GM12878 (cell line): ENCODE results near the gene NFYC. TPM values are rescaled to one million over a fixed set of nuclear protein-coding genes. Genes with fewer than 3 reads are reported as not detected.

ENCODE experiments used
- ATAC-seq: fragments of 200-7000 bp; cut with Tn5 transposase; 3 replicates; pipeline ENCODE4 v1.9.1; 2020; ENCODE audit warnings: mild to moderate bottlenecking, moderate library complexity
- BruUV-seq: library from RNA; stranded (reverse); fragments of 400-500 nt; replicated peaks from 2 replicates; lab custom pipeline; 2021; lab: Mats Ljungman, UMichigan
- CTCF ChIA-PET: fragments of 300-600 bp; sonication (Branson Sonifier 250); formaldehyde crosslinking; extraction: SDS; loops from one replicate; lab custom pipeline; 2021; ENCODE audit warnings: inconsistent platforms; lab: Yijun Ruan, JAX
- POLR2A ChIA-PET: fragments of 350-600 bp; formaldehyde crosslinking; extraction: SDS; loops from one replicate; lab custom pipeline; 2021; ENCODE audit warnings: inconsistent platforms; lab: Charles Lee
- RAD21 ChIA-PET: fragments of 300-600 bp; sonication (Branson Sonifier 250); formaldehyde crosslinking; loops from one replicate; lab custom pipeline; 2023; ENCODE audit warnings: antibody characterized with exemption; ENCODE audit not compliant: unreplicated experiment; lab: Charles Lee
- SMC1A ChIA-PET: fragments of 300-600 bp; sonication (Branson Sonifier 250); formaldehyde crosslinking; loops from one replicate; lab custom pipeline; 2023; ENCODE audit not compliant: unreplicated experiment, uncharacterized antibody; lab: Charles Lee
- DNase-seq: peaks from one replicate; pipeline ENCODE4 v3.0.0-alpha.2; 2011; ENCODE audit warnings: low read depth, low spot score
- FAIRE-seq: peaks from 3 replicates; lab custom pipeline; 2011; peaks lifted over from hg19 to GRCh38; lab: Jason Lieb, UNC
- H2AFZ ChIP-seq: 2 replicates; pipeline ENCODE4 v1.6.0; 2011; ENCODE audit warnings: low read depth, low read length, control low read depth; ENCODE audit not compliant: control insufficient read depth
- H3K27ac ChIP-seq: 2 replicates; pipeline ENCODE4 v1.5.1; 2011; ENCODE audit warnings: control low read depth; ENCODE audit not compliant: control insufficient read depth, insufficient read depth
- H3K27me3 ChIP-seq, 2 experiments: replicated peaks in 1 of 2; 2 replicates each; pipeline versions ENCODE4 v1.6.0 to v1.6.1; 2011; ENCODE audit warnings: low read length in 1 of 2; ENCODE audit not compliant: control insufficient read depth in 2 of 2, insufficient read depth in 2 of 2
- H3K36me3 ChIP-seq, 2 experiments: 2 replicates each; pipeline ENCODE4 v1.5.1; 2011; ENCODE audit warnings: low read length in 1 of 2; ENCODE audit not compliant: control insufficient read depth in 2 of 2, insufficient read depth in 2 of 2
- H3K4me1 ChIP-seq: 2 replicates; pipeline ENCODE4 v1.6.1; 2011; ENCODE audit warnings: mild to moderate bottlenecking, low read length, moderate library complexity, mixed read lengths; ENCODE audit not compliant: control insufficient read depth, insufficient read depth
- H3K4me2 ChIP-seq: 2 replicates; pipeline ENCODE4 v1.6.0; 2011; ENCODE audit warnings: control low read depth; ENCODE audit not compliant: control insufficient read depth, insufficient read depth
- H3K4me3 ChIP-seq: fragments of 200-600 bp; sonication (generic); 2 replicates; pipeline ENCODE4 v1.5.1; 2016
- H3K79me2 ChIP-seq: 2 replicates; pipeline ENCODE4 v1.6.0; 2011; ENCODE audit warnings: low read length; ENCODE audit not compliant: control insufficient read depth, insufficient read depth
- H3K9ac ChIP-seq: 2 replicates; pipeline ENCODE4 v1.8.0; 2011; ENCODE audit warnings: low read length, control low read depth, mixed read lengths; ENCODE audit not compliant: control insufficient read depth, insufficient read depth
- H3K9me3 ChIP-seq: replicated peaks from 3 replicates; pipeline ENCODE4 v1.5.1; 2011; ENCODE audit warnings: mild to moderate bottlenecking, low read length; ENCODE audit not compliant: control insufficient read depth, insufficient read depth
- H4K20me1 ChIP-seq: 2 replicates; pipeline ENCODE4 v1.6.0; 2011; ENCODE audit not compliant: control insufficient read depth, insufficient read depth
- BACH1 ChIP-seq: fragments of 450-650 bp; IDR thresholded peaks from 2 replicates; pipeline ENCODE4 v1.6.1; 2017; ENCODE audit warnings: mild to moderate bottlenecking, borderline replicate concordance
- BHLHE40 ChIP-seq, 2 experiments: fragments of 450-650 bp in 1 of 2; IDR thresholded peaks; 2 replicates each; pipeline ENCODE4 v1.6.1; 2011 to 2017; ENCODE audit warnings: low read depth in 2 of 2, borderline replicate concordance in 1 of 2, improper control_type of control experiment in 1 of 2, low read length in 1 of 2, mild to moderate bottlenecking in 1 of 2
- CHD4 ChIP-seq: fragments of 200-600 bp; sonication (generic); IDR thresholded peaks from 2 replicates; pipeline ENCODE4 v1.6.1; 2016; ENCODE audit warnings: mild to moderate bottlenecking
- HCFC1 ChIP-seq: fragments of 150-350 bp; IDR thresholded peaks from 2 replicates; pipeline ENCODE4 v1.6.1; 2014; ENCODE audit warnings: low read length
- HDGF ChIP-seq: fragments of 450-650 bp; IDR thresholded peaks from 2 replicates; pipeline ENCODE4 v1.6.1; 2016; ENCODE audit warnings: antibody characterized with exemption
- JUNB ChIP-seq: IDR thresholded peaks from 2 replicates; pipeline ENCODE4 v1.6.1; 2016; ENCODE audit warnings: antibody characterized with exemption, mild to moderate bottlenecking
- MTA2 ChIP-seq: fragments of 450-650 bp; IDR thresholded peaks from 2 replicates; pipeline ENCODE4 v1.6.1; 2016; ENCODE audit warnings: low read depth, mild to moderate bottlenecking, moderate library complexity
- NFIC ChIP-seq: IDR thresholded peaks from 2 replicates; pipeline ENCODE4 v1.6.1; 2012; ENCODE audit warnings: low read depth, mild to moderate bottlenecking, inconsistent platforms, low read length, moderate library complexity
- NFYA ChIP-seq: IDR thresholded peaks from 2 replicates; pipeline ENCODE4 v1.6.1; 2011; ENCODE audit warnings: low read depth, mild to moderate bottlenecking, low read length, improper control_type of control experiment, borderline replicate concordance
- RB1 ChIP-seq: fragments of 450-650 bp; formaldehyde crosslinking; IDR thresholded peaks from 2 replicates; pipeline ENCODE4 v1.6.1; 2017; ENCODE audit warnings: mild to moderate bottlenecking, borderline replicate concordance
- ZBTB33 ChIP-seq: fragments of 450-650 bp; IDR thresholded peaks from 2 replicates; pipeline ENCODE4 v1.6.1; 2017; ENCODE audit warnings: mild to moderate bottlenecking
- WGBS: methylation state at CpG from one replicate; pipeline ENCODE4 v1.1.6; 2016; ENCODE audit warnings: low lambda C conversion rate; ENCODE audit not compliant: insufficient replicate concordance, insufficient coverage; ENCODE audit errors: missing lambda C conversion rate; 5-methylcytosine and 5-hydroxymethylcytosine counted together
- in situ Hi-C: fragments of 300-500 bp; cut with MboI; formaldehyde crosslinking; loops from 9 replicates; pipeline ENCODE4 v1.14.3; 2018; ENCODE audit warnings: mixed read lengths
- intact Hi-C: fragments of 100-400 bp; cut with micrococcal nuclease; formaldehyde crosslinking; loops from one replicate; pipeline ENCODE4 v1.14.2; 2022; ENCODE audit not compliant: unreplicated experiment
- polyA plus RNA-seq, 11 experiments: library from polyadenylated mRNA; depleted of rRNA in 4 of 11; unstranded in 6 of 11; stranded (reverse) in 5 of 11; fragments of >200 nt; fragmentation: Nextera tagmentation in 4 of 11; fragmentation: Illumina TruSeq in 1 of 11; extraction: Ambion mirVana in 4 of 11; extraction: Trizol in 1 of 11; gene quantifications; 1 replicate in 1 of 11; 2 replicates in 10 of 11; pipeline versions ENCODE4 v1.2.1 to v1.2.3, GENCODE V29; 2011 to 2016; ENCODE audit warnings: inconsistent platforms in 2 of 11, missing spikeins in 2 of 11, low read depth in 1 of 11
- total RNA-seq, 4 experiments: library from RNA; depleted of rRNA in 3 of 4; stranded (reverse); fragments of >200 nt in 3 of 4; fragmentation: Illumina TruSeq in 1 of 4; extraction: Trizol in 1 of 4; gene quantifications; 2 replicates each; pipeline versions ENCODE4 v1.2.1 to v1.2.3, GENCODE V29; 2013 to 2021
- TF ChIP-seq, protein P1 (sequence below): fragments of 450-650 bp; conservative IDR thresholded peaks from 2 replicates; pipeline ENCODE4 v1.6.1; 2017; ENCODE audit warnings: mild to moderate bottlenecking, moderate library complexity

NFYC gene
- total and polyA plus RNA-seq, 10 of the 15 experiments (the other 5 are each of a cell fraction or from before 2014, with no cell fraction given) = 4.3 to 84.2 (median 58.3) TPM

- Histone ChIP-seq H3K36me3 (no peaks in the 10 kb centered on the region), H3K27ac (no peak within 1 kb of the TSS), H3K27me3 (peaks cover 4 to 8% of the 10 kb centered on the region in 2 experiments; a peak in 3 of 4 replicates), H3K4me3 (peak within 1 kb of the TSS; percentile 32; the same call in 1 of the 2 replicates), H2AFZ (no peak within 1 kb of the TSS), H3K9ac (no peak within 1 kb of the TSS; the same call in 1 of the 2 replicates), H3K9me3 (no peaks in the 10 kb centered on the region), H3K79me2 (no peaks in the 10 kb centered on the region), H4K20me1 (no peaks in the 10 kb centered on the region), H3K4me1 (peaks cover 4% of the 10 kb centered on the region; the same call in 1 of the 2 replicates), H3K4me2 (peak within 1 kb of the TSS; percentile 71)
- no peak for DNase-seq
- peak; percentile 46 for ATAC-seq
- ChIA-PET SMC1A (interaction anchor here (1.6 kb wide), 1 partner anchor 9 kb away, joined by 3 read pairs; no protein-coding TSS in a partner anchor), CTCF (interaction anchor here (0.7 to 1.2 kb wide), 2 partner anchors 9 to 21 kb away, joined by 4 read pairs; no protein-coding TSS in a partner anchor), RAD21 (interaction anchor here (1.1 to 1.5 kb wide), 2 partner anchors 9 to 18 kb away, joined by 3 to 4 read pairs; no protein-coding TSS in a partner anchor), POLR2A (no interaction called here)
- WGBS = 24% methylated on average over 36 of the region's 73 CpGs
- in situ Hi-C loops (no loop called here), intact Hi-C loops (no loop called here)
- BruUV-seq = no TSS peak
- TF ChIP-seq RB1 (no peak), HDGF (peak; percentile 61), ZBTB33 (no peak), JUNB (no peak), MTA2 (0 out of 2 replicates have a peak, but pooled peaks have one; percentile 21), NFIC (no peak), HCFC1 (no peak), NFYA (no peak), BHLHE40 (IDR thresholded peaks at IDR 0.05; ENCODE audit: borderline replicate concordance in 1 of 2, low read depth in 2 of 2, low read length in 1 of 2) (peak in 1 of 2 experiments; percentile 39; a peak in 1 of 4 replicates), BACH1 (peak; percentile 25; the same call in 1 of the 2 replicates), CHD4 (no peak)
- TF ChIP-seq, protein P1, sequence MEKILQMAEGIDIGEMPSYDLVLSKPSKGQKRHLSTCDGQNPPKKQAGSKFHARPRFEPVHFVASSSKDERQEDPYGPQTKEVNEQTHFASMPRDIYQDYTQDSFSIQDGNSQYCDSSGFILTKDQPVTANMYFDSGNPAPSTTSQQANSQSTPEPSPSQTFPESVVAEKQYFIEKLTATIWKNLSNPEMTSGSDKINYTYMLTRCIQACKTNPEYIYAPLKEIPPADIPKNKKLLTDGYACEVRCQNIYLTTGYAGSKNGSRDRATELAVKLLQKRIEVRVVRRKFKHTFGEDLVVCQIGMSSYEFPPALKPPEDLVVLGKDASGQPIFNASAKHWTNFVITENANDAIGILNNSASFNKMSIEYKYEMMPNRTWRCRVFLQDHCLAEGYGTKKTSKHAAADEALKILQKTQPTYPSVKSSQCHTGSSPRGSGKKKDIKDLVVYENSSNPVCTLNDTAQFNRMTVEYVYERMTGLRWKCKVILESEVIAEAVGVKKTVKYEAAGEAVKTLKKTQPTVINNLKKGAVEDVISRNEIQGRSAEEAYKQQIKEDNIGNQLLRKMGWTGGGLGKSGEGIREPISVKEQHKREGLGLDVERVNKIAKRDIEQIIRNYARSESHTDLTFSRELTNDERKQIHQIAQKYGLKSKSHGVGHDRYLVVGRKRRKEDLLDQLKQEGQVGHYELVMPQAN = no peak
- no peak for FAIRE-seq
These were observed 91.7 kb downstream of the NFYC start, which contains the start of gene KCNQ4 for GRCh38 chr1:40783001-40783905. TSS of gene KCNQ4 (plus strand) at chr1:40783787. CDS start at chr1:40784094, 307 bp downstream.
